ENCODE measurements around the gene GUCY1A2. TPM values are rescaled to one million over a fixed set of nuclear protein-coding genes. Genes with fewer than 3 reads are reported as not detected.
"Not testable (repeated sequence)": the region's sequence is repeated elsewhere in the genome, so short reads cannot be mapped to it uniquely, and the experiment has no call there.

GUCY1A2 gene
- polyA plus RNA-seq (ENCODE audit: insufficient read length in 4 of 4) = 1 to 10 TPM; 2.2 to 3.2 (median 2.7) TPM

GRCh38 chr11:107018219-107018901 lies at the start of gene GUCY1A2:
GUCY1A2 (minus strand) TSS chr11:107018476; CDS start chr11:107018055, 421 bp downstream.
- peak; percentile 3 to 24 (median 17) for DNase-seq (ENCODE audit: low read depth in 4 of 4, low spot score in 2 of 4)

- DNase-seq (ENCODE audit: low read depth in 4 of 4, low spot score in 2 of 4) = no peak
These were observed 36.1 kb upstream of the GUCY1A2 start for GRCh38 chr11:107054391-107054790.

GRCh38 chr11:107051332-107051731 lies 33.1 kb upstream of the GUCY1A2 start:
- DNase-seq (ENCODE audit: low read depth in 4 of 4, low spot score in 2 of 4) = not testable (repeated sequence)

GRCh38 chr11:107050899-107051298 lies 32.6 kb upstream of the GUCY1A2 start:
- not testable (repeated sequence) for DNase-seq (ENCODE audit: low read depth in 4 of 4, low spot score in 2 of 4)

- no peak for DNase-seq (ENCODE audit: low read depth in 4 of 4, low spot score in 2 of 4)
These were observed 31.8 kb upstream of the GUCY1A2 start for GRCh38 chr11:107050121-107050520.

GRCh38 chr11:107044503-107044902 lies 26.2 kb upstream of the GUCY1A2 start:
- DNase-seq (ENCODE audit: low read depth in 4 of 4, low spot score in 2 of 4) = no peak

GRCh38 chr11:107043242-107044006 lies 25.1 kb upstream of the GUCY1A2 start:
- DNase-seq (ENCODE audit: low read depth in 4 of 4, low spot score in 2 of 4) = no peak

GRCh38 chr11:107042748-107043147 lies 24.5 kb upstream of the GUCY1A2 start:
- DNase-seq (ENCODE audit: low read depth in 4 of 4, low spot score in 2 of 4) = no peak

- no peak for DNase-seq (ENCODE audit: low read depth in 4 of 4, low spot score in 2 of 4)
These were observed 22.8 kb upstream of the GUCY1A2 start for GRCh38 chr11:107041088-107041444.

- DNase-seq (ENCODE audit: low read depth in 4 of 4, low spot score in 2 of 4) = no peak
These were observed 22.3 kb upstream of the GUCY1A2 start for GRCh38 chr11:107040433-107041087.

- DNase-seq (ENCODE audit: low read depth in 4 of 4, low spot score in 2 of 4) = no peak
These were observed 7.4 kb upstream of the GUCY1A2 start for GRCh38 chr11:107025673-107026072.

- DNase-seq (ENCODE audit: low read depth in 4 of 4, low spot score in 2 of 4) = no peak
These were observed 2.3 kb upstream of the GUCY1A2 start for GRCh38 chr11:107020594-107020993.

- DNase-seq (ENCODE audit: low read depth in 4 of 4, low spot score in 2 of 4) = peak; percentile 56 to 74 (median 64)
These were observed 722 bp upstream of the GUCY1A2 start for GRCh38 chr11:107018902-107019493.

- DNase-seq (ENCODE audit: low read depth in 4 of 4, low spot score in 2 of 4) = peak; percentile 3 to 44 (median 37)
These were observed 650 bp downstream of the GUCY1A2 start for GRCh38 chr11:107017433-107018218.

GRCh38 chr11:107017104-107017432 lies 1.2 kb downstream of the GUCY1A2 start:
- peak in 1 of 4 donors; percentile 15 for DNase-seq (ENCODE audit: low read depth in 4 of 4, low spot score in 2 of 4)

GRCh38 chr11:107014871-107015270 lies 3.4 kb downstream of the GUCY1A2 start:
- no peak for DNase-seq (ENCODE audit: low read depth in 4 of 4, low spot score in 2 of 4)

- DNase-seq (ENCODE audit: low read depth in 4 of 4, low spot score in 2 of 4) = no peak
These were observed 6.3 kb downstream of the GUCY1A2 start for GRCh38 chr11:107011977-107012376.

- no peak for DNase-seq (ENCODE audit: low read depth in 4 of 4, low spot score in 2 of 4)
These were observed 9.1 kb downstream of the GUCY1A2 start for GRCh38 chr11:107009190-107009589.

GRCh38 chr11:107006076-107006833 lies 12.0 kb downstream of the GUCY1A2 start:
- no peak for DNase-seq (ENCODE audit: low read depth in 4 of 4, low spot score in 2 of 4)

GRCh38 chr11:106999196-106999595 lies 19.1 kb downstream of the GUCY1A2 start:
- no peak for DNase-seq (ENCODE audit: low read depth in 4 of 4, low spot score in 2 of 4)
